NCI-H2171 treated with DMSO at 0.1 percent for 48 hours (cell line): ENCODE results near the gene COX20.
A peak's percentile ranks its signal among the peaks of the same experiment; 100 is the strongest.
"Not testable (repeated sequence)": the region's sequence is repeated elsewhere in the genome, so short reads cannot be mapped to it uniquely, and the experiment has no call there.

ENCODE experiments used
- DNase-seq: peaks from one replicate; lab custom pipeline; 2025; lab: John Stamatoyannopoulos, UW

COX20 gene

DNA sequence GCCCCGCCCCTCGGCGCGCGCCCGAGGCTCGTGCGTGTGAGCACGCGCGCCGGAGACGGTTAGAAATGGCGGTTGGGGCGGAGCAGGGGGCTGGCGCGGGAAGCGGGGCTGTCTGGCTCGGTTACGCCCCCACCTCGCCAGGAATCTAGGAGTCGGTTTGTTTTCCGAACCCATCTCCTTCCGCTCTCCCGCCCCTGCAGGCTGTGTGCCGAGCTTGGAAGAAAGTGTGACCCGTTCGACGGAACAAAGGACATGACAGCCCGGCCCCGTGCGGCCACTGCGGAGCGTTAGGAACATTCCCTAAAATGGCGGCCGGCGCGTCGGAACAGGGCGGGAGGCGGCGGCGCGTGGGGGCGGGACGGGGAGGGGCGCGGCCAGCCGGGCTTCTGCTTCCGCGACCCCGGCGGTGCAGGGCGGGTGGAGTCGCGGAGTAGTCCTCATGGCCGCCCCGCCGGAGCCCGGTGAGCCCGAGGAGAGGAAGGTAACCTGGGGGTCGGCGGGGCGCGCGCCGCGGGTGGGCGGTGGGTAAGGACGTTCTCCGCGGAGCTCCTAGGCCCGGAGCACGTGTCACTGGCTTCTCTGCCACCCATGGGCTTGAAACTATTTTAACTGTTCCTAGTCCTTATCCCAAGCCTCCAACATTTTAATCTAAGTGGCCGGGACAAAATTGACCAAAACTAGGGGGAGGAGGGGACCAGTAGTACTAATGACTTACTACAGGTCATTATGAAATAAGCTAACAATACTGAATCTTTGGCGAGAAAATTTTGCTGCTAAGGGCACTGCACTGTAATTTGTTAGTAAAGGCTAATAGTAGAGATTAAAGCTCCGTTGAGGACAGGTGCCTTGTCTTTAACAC is at the start of gene COX20:
Gene COX20 (plus strand): TSS at position 383 of the 859 bp plus-strand sequence. CDS start 57 bp downstream, at position 440.
- DNase-seq = peak; percentile 94

- no peak for DNase-seq
These were observed 46.8 kb upstream of the COX20 start for GRCh38 chr1:244788493-244789275.

GRCh38 chr1:244789276-244789580 is 46.2 kb upstream of the COX20 start:
- no peak for DNase-seq

DNA sequence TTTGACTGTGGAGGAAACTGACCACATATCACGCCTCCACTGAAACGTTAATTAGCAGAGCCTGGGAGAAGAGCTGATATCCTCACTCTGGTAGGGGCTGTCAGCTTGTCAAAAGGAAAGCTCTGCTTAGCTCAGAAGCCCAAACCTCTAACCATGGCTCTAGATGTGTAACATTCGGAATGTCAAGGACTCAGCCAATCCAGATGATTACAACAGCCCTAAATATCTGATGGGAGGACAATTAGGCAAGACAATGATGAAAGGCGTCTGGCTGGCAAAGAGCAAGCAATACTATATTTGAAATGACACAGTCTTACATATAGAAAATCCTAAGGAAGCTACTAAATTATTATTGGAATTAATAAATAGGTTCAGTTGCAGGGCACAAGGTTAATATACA is 45.7 kb upstream of the COX20 start:
- no peak for DNase-seq

- no peak for DNase-seq
These were observed 44.4 kb upstream of the COX20 start for GRCh38 chr1:244791061-244791460.

DNA sequence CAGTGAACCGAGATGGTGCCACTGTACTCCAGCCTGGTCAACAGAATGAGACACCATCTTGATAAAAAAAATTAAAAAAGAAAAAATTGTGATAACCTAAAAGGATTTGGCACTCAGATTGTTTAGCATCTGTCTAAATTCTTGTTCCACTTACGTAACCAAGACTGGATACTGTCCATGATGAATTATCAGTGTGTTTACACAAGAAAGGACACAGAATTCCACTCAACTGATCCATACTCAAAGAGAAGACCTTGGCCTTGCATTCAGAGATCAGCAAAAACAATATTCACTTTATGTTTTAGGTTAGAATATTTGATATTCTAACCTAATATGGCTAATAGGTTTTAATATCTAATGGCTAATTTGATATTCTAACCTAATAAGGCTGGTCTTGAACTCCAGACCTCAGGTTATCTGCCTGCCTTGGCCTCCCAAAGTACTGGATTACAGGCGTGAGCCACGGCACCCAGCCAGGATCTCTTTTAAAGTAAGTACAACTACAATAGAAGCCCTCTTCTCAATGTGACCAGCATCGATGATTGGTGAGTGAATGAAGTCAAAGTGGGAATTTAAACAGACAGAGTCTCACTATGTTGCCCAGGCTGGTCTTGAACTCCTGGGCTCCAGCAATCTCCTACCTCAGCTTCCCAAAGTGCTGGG is 43.1 kb upstream of the COX20 start:
- DNase-seq = no peak

- DNase-seq = no peak
These were observed 41.4 kb upstream of the COX20 start for GRCh38 chr1:244794071-244794470.

DNA sequence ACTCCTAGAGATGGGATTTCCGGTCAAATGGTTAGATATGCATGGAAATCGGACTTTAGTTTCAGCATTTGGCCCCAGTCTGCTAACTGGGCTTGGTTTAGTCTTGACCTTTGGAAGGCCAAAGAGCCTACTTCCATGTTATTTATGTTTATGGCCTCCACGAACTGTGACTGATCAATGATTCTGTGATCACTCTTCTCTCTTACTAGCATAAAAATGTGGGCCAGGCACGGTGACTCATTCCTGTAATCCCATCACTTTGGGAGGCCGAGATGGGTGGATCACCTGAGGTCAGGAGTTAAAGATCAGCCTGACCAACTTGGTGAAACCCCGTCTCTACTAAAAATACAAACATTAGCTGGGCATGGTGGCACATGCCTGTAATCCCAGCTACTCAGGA is 40.9 kb upstream of the COX20 start:
- not testable (repeated sequence) for DNase-seq

DNA sequence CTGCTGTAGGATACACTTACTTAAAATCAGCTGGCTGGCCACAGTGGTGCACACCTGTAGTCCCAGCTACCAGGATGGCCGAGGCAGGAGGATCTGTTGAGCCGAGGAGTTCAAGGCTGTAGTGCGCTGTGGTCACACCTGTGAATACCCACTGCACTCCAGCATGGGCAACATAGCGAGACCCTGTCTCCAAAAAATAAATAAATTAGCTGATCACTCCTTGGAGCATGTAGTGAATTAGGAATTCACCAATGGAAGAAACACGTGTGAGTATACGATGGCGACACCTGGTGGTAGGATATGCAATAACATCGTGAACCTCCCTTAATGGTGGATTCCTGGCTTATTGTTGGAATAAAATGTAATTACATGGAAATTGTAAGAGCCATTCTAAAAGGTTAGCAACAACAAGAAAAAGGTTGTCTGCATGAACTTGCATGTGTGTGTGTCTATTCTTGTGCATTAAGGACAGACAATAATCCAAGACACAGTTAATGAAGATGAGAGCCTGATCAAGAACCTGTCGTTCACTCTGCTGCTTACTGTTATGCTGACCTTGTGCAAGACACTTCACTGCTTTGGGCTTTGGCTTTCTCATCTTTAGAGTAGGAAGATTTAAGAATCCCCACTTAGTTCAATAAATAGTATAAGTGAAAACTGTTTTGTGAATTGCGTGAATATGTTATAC is 38.6 kb upstream of the COX20 start:
- DNase-seq = peak; percentile 59

DNA sequence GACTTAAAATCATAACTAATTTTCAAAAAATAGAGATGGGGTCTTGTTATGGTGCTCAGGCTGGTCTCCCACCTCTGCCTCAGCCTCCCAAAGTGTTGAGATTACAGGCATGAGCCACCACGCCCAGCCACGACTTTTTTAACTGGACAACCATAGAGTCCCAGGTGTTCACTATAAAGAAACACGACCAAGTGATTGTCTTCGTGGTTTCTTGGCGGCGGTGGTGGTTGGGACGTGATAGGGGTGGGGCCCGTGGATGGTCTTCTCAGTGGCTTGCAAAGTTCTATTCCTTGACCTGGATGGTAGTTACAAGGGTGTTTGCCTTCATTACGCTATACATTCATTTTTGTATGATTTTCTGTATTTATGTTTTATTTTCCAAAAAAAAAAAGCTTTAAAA is 34.6 kb upstream of the COX20 start:
- no peak for DNase-seq

DNA sequence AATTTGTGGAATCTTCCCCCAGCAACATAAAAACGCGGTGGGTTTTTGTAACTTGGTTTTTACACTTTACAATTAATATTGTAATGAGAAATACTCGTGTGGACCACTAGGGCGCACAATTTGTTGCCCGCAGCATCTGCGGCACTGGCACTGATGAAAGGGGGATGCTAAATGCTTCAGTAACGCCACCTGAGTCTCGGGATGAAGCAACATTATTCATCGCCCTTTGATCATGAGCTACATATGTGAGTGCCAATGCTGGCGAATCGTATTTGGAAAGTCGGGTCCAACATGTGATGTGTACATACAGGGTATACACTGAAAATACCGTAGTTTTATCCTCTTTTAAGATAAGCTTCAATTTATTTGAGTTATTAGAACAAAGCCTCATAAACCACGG is 34.2 kb upstream of the COX20 start:
- no peak for DNase-seq

DNA sequence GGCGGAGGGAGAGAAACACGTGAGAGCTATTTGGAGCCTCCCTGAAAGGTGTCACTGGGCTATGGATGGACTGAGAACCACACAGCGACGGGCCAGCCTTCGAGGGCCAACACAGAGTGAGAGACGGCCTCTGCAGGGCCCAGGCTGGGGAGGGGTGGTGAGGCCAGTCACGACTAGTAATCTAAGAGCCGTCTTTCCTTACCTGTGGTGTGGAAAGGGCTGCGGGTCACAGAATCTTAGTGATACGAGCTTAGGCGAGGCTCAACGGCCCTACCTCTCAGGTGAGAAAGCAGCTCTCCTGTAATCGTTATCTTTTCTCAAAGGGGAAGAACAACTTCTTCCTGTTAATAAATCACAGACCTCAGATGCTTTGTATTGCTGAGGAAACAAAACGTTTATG is 33.4 kb upstream of the COX20 start:
- no peak for DNase-seq

GRCh38 chr1:244802556-244803239 is 32.8 kb upstream of the COX20 start:
- DNase-seq = no peak

- no peak for DNase-seq
These were observed 30.6 kb upstream of the COX20 start for GRCh38 chr1:244804841-244805240.

DNA sequence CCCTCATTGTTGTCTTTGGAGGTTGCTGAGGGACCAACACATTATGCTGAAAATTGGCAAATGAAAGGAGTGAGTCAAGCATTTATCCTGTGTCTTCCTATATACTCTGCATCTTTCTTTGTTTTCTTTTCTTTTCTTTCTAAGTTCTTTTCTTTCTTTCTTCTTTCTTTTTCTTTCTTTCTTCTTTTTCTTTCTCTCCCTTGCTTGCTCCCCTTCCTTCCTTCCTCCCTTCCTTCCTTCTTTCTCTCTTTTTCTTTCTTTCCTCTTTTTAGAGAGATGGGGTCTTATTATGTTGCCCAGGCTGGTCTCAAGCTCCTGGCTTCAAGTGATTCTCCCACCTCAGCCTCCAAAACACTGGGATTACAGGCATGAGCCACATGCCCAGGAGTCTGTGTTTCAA is 28.3 kb upstream of the COX20 start:
- no peak for DNase-seq

GRCh38 chr1:244810221-244810620 is 25.2 kb upstream of the COX20 start:
- DNase-seq = no peak

- DNase-seq = no peak
These were observed 22.1 kb upstream of the COX20 start for GRCh38 chr1:244813327-244813726.

DNA sequence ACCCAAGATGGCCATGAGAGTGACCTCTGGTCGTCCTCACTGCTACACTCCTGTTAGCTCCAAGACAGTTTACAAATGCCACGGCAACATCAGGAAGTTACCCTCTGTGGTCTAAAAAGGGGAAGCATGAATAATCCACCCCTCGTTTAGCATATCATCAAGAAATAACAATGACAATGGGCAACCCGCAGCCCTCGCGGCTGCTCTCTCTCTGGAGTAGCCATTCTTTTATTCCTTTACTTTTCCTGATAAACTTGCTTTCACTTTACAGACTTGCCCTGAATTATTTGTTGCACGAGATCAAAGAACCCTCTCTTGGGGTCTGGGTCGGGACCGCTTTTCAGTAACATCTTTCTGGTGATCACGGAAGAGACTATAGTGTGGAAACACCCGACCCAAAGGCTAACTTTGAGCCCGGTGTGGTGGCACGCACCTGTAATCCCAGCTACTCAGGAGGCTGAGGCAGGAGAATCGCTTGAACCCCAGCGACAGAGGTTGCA is 19.8 kb upstream of the COX20 start:
- DNase-seq = no peak

GRCh38 chr1:244817415-244817894 is 18.0 kb upstream of the COX20 start:
- DNase-seq = no peak

GRCh38 chr1:244820131-244820530 is 15.3 kb upstream of the COX20 start:
- no peak for DNase-seq

DNA sequence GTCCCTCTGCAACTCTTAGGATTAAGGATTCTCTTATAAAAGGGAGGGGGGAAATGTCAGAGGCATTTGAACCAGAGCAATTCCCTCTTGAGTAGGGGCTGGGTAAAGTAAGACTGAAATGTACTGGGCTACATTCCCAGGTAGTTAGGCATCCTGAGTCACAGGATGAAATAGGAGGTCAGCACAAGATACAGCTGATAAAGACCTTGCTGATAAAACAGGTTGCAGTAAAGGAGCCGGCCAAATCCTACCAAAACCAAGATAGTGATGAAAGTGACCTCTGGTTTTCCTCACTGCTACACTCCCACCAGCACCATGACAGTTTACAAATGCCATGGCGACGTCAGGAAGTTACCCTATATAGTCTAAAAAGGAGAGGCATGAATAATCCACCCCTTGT is 14.3 kb upstream of the COX20 start:
- no peak for DNase-seq
